ENCODE measurements around the gene ARHGAP6. TPM values are rescaled to one million over a fixed set of nuclear protein-coding genes. Genes with fewer than 3 reads are reported as not detected.

Gene ARHGAP6
- total RNA-seq, 6 donors from 2014 or later: 14.4 to 40.9 (median 18.0) TPM

DNA sequence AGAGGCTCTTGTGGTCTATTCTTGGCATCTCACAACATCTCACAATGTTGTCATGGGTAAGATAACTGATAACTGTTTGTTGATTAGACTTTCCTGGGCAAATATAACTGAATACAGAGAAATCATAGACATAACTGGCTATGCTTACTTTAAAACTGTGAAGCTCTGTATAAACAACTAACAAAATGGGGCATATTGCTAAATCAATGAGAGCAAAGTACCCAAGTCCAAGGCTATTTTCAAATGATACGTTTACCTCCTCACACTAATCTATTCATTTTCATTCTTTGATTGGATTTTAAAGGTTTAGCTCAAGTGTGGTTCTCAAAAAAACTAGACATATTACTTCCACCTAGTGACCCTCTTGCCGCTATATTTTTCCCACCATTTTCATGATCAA is 333.9 kb downstream of the ARHGAP6 start:
- Histone ChIP-seq H3K4me1 (no peaks in the 10 kb centered on the region), H3K4me3 (no peak overlapping the region), H3K36me3 (no peaks in the 10 kb centered on the region), H3K27me3 (no peaks in the 10 kb centered on the region), H3K27ac (no peak overlapping the region), H3K9me3 (no peaks in the 10 kb centered on the region)
- 67 to 97% methylated on average over 2 of the region's 2 CpGs for WGBS, 2 donors
- TF ChIP-seq POLR2A (IDR thresholded peaks at IDR 0.05) (no peak), POLR2AphosphoS5 (IDR thresholded peaks at IDR 0.05) (no peak), EP300 (IDR thresholded peaks at IDR 0.05) (no peak)
- TF ChIP-seq, protein P1, sequence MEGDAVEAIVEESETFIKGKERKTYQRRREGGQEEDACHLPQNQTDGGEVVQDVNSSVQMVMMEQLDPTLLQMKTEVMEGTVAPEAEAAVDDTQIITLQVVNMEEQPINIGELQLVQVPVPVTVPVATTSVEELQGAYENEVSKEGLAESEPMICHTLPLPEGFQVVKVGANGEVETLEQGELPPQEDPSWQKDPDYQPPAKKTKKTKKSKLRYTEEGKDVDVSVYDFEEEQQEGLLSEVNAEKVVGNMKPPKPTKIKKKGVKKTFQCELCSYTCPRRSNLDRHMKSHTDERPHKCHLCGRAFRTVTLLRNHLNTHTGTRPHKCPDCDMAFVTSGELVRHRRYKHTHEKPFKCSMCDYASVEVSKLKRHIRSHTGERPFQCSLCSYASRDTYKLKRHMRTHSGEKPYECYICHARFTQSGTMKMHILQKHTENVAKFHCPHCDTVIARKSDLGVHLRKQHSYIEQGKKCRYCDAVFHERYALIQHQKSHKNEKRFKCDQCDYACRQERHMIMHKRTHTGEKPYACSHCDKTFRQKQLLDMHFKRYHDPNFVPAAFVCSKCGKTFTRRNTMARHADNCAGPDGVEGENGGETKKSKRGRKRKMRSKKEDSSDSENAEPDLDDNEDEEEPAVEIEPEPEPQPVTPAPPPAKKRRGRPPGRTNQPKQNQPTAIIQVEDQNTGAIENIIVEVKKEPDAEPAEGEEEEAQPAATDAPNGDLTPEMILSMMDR (IDR thresholded peaks at IDR 0.05): no peak
- DNase-seq (no peak), ATAC-seq (ENCODE audit: low FRiP score in 2 of 2) (no peak)

DNA sequence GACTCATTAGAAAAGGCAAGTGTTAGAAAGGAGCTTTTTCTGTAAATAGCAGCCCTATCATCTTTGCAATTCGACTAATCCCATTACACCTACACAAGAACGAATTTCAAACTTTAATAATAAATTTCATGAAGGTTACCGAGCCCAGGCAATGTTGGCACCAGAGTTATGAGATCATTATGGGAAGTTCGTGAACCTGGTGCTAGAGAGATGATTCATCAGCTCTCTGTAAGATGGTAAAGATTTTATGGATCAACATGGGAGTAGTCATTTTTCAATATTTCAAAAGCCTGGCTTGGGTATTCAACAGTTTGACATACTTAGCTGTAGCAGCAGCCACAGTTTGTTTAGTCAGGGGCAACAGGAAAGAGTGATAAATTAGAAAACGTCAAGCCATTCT is 336.7 kb downstream of the ARHGAP6 start:
- DNase-seq (no peak), ATAC-seq (ENCODE audit: low FRiP score in 2 of 2) (no peak)
- H3K9me3 ChIP-seq: peaks cover 0 to 5% (median 2%) of the 10 kb centered on the region in 4 donors
- TF ChIP-seq EP300 (IDR thresholded peaks at IDR 0.05) (no peak), POLR2AphosphoS5 (IDR thresholded peaks at IDR 0.05) (no peak), POLR2A (IDR thresholded peaks at IDR 0.05) (no peak)
- TF ChIP-seq, protein P1 (IDR thresholded peaks at IDR 0.05): no peak
- no peak overlapping the region for H3K4me3 ChIP-seq
- no peak overlapping the region for H3K27ac ChIP-seq
- H3K27me3 ChIP-seq: no peaks in the 10 kb centered on the region
- H3K4me1 ChIP-seq: no peaks in the 10 kb centered on the region
- WGBS, 2 donors: 39 to 56% methylated on average over 5 of the region's 5 CpGs
- no peaks in the 10 kb centered on the region for H3K36me3 ChIP-seq

DNA sequence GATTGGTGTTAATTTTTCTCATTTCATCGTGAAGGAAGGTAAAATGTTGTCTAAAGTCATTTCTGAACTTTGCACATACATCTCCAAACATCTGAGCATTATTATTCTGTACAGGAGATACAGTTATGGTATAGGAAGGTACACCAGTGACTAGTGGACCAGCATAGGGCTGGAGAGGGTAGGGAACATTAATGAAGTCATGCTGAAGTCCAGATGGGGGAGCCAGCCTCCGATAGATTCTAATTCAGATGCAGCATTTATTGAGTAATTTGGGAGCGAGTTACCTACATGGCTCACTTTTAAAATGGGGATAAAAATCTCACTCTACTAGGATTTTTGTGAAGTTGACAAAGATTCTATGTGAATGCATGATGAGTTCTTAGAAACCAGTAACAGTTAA is 337.6 kb downstream of the ARHGAP6 start:
- no peaks in the 10 kb centered on the region for H3K4me1 ChIP-seq
- no peaks in the 10 kb centered on the region for H3K27me3 ChIP-seq
- no peak overlapping the region for H3K4me3 ChIP-seq
- ATAC-seq (ENCODE audit: low FRiP score in 2 of 2) (no peak), DNase-seq (no peak)
- peaks cover 0 to 7% (median 2%) of the 10 kb centered on the region in 4 donors for H3K9me3 ChIP-seq
- no peak overlapping the region for H3K27ac ChIP-seq
- H3K36me3 ChIP-seq: no peaks in the 10 kb centered on the region
- WGBS, 2 donors: 67 to 89% methylated on average over 2 to 3 of the region's 3 CpGs
- TF ChIP-seq POLR2AphosphoS5 (IDR thresholded peaks at IDR 0.05) (no peak), EP300 (IDR thresholded peaks at IDR 0.05) (no peak)

DNA sequence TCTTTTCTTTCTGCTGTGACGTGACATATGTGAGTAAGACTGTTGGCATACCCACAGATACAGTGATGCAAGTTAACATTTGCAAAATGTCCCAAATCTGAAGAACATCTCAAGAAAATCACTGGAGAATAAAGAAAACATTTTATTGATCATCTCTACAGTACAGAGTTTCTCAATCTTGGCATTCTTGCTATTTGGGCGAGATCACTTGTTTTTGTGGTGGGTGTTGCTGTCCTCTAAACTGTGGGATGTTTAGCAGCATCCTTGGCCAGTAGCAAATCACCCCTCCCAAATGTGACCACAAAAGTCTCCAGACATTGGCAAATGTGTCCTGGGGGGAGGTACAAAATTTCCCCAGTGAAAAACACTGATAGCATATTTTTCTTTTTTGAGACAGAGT is 343.7 kb downstream of the ARHGAP6 start:
- DNase-seq (no peak), ATAC-seq (ENCODE audit: low FRiP score in 2 of 2) (peak in 1 of 2 donors; percentile 52)
- no peak for TF ChIP-seq POLR2AphosphoS5 (IDR thresholded peaks at IDR 0.05)
- no peak for TF ChIP-seq POLR2A (IDR thresholded peaks at IDR 0.05)
- TF ChIP-seq, protein P1 (IDR thresholded peaks at IDR 0.05): no peak
- TF ChIP-seq EP300 (IDR thresholded peaks at IDR 0.05): no peak
- no peaks in the 10 kb centered on the region for H3K4me1 ChIP-seq
- no peak overlapping the region for H3K4me3 ChIP-seq
- H3K9me3 ChIP-seq: peaks cover 0 to 7% (median 2%) of the 10 kb centered on the region in 4 donors
- WGBS, 2 donors: 69 to 88% methylated on average over 2 of the region's 2 CpGs
- H3K27ac ChIP-seq: no peak overlapping the region
- H3K36me3 ChIP-seq: no peaks in the 10 kb centered on the region
- no peaks in the 10 kb centered on the region for H3K27me3 ChIP-seq

DNA sequence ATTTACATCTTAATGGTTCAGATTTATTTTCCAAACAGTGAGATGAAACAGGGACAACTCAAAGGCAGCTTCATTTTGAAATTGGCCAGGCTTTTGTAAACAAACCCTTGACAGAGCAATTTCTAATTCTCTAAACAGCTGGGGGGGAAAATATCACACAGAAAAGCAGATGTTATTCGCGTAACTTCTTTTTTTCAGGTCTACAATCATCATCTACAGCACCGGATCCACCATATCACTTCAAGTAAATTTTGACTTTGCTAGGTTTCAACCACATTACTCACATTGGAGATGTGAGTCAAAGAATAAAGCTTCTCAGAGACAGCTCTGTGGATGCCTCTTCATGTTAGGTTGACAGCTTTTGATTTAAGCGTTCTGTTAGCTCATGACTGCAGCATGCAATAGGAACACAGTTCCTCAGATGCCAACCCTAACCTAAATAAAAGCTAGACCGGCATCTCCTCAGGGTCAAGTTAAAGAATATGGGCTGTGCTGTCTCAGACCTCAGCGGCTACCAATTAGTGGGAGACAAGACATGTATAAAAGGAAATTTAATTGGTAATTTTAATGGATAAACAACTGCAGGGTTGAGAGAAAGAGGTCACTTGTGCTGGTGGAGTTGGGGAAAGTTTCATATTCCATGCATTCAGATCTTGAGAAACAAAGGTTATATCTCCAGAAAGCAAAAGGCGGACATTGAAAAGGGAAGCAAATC is 345.8 kb downstream of the ARHGAP6 start:
- DNase-seq (no peak), ATAC-seq (ENCODE audit: low FRiP score in 2 of 2) (no peak)
- 59 to 65% methylated on average over 7 of the region's 7 CpGs for WGBS, 2 donors
- H3K4me3 ChIP-seq: no peak overlapping the region
- H3K27me3 ChIP-seq: no peaks in the 10 kb centered on the region
- H3K27ac ChIP-seq: no peak overlapping the region
- no peaks in the 10 kb centered on the region for H3K4me1 ChIP-seq
- TF ChIP-seq, protein P1 (IDR thresholded peaks at IDR 0.05): no peak
- no peak for TF ChIP-seq EP300 (IDR thresholded peaks at IDR 0.05)
- no peak for TF ChIP-seq POLR2A (IDR thresholded peaks at IDR 0.05)
- H3K9me3 ChIP-seq: peaks cover 0 to 7% (median 2%) of the 10 kb centered on the region in 4 donors
- H3K36me3 ChIP-seq: no peaks in the 10 kb centered on the region

Data from upper lobe of left lung (tissue), 6 donors.